GM12873 (cell line): ENCODE data around the gene TRIP4.

ENCODE experiments used
- CTCF ChIP-seq: IDR thresholded peaks from 2 replicates; pipeline ENCODE4 v1.5.1; 2012; ENCODE audit warnings: low read depth, mild to moderate bottlenecking, moderate library complexity, low read length, control low read depth; ENCODE audit not compliant: insufficient read depth; ENCODE audit errors: missing control alignments

TRIP4 gene

GRCh38 chr15:64503640-64504039, 116.0 kb downstream of the TRIP4 start:
- TF ChIP-seq CTCF: no peak
